Heart right ventricle (tissue), 16 donors: Measurements from ENCODE around the gene DCLK1. TPM values are rescaled to one million over a fixed set of nuclear protein-coding genes. Genes with fewer than 3 reads are reported as not detected.

Experiments
- ATAC-seq, 8 donors: fragments of 200-7000 bp; cut with Tn5 transposase; one replicate each; pipeline ENCODE4 v1.9.1; 2020; ENCODE audit warnings: mild to moderate bottlenecking in 8 of 8, moderate library complexity in 8 of 8, moderate number of reproducible peaks in 1 of 8
- DNase-seq, 2 donors: peaks; one replicate each; pipeline ENCODE4 v3.0.0-alpha.2; 2020
- H3K27ac ChIP-seq, 10 donors: fragments of 200-600 bp; sonication (generic) in 2 of 10; one replicate each; pipeline versions ENCODE4 v1.5.0 to v1.8.0; 2020 to 2022; ENCODE audit warnings: mild to moderate bottlenecking in 3 of 10
- H3K27me3 ChIP-seq, 7 donors: fragments of 200-600 bp; one replicate each; pipeline ENCODE4 v1.8.0; 2021 to 2022; ENCODE audit warnings: mild to moderate bottlenecking in 2 of 7
- H3K36me3 ChIP-seq, 9 donors: fragments of 200-600 bp; sonication (generic) in 1 of 9; one replicate each; pipeline versions ENCODE4 v1.5.0 to v1.8.0; 2020 to 2022; ENCODE audit warnings: mild to moderate bottlenecking in 2 of 9
- H3K4me1 ChIP-seq, 9 donors: fragments of 200-600 bp; sonication (generic) in 1 of 9; one replicate each; pipeline versions ENCODE4 v1.5.0 to v1.8.0; 2020 to 2022; ENCODE audit warnings: mild to moderate bottlenecking in 4 of 9
- H3K4me3 ChIP-seq, 10 donors: fragments of 200-600 bp; sonication (generic) in 2 of 10; one replicate each; pipeline versions ENCODE4 v1.5.0 to v1.8.0; 2020 to 2022; ENCODE audit warnings: mild to moderate bottlenecking in 7 of 10, moderate library complexity in 2 of 10
- H3K9me3 ChIP-seq, 11 donors: fragments of 200-600 bp in 10 of 11; sonication (generic) in 2 of 11; one replicate each; pipeline versions ENCODE4 v1.5.0 to v1.8.0; 2013 to 2022; ENCODE audit warnings: mild to moderate bottlenecking in 2 of 11, control low read depth in 1 of 11, moderate library complexity in 1 of 11
- WGBS, 2 donors: extraction: QIAGEN DNeasy Blood & Tissue Kit; methylation state at CpG; one replicate each; pipeline ENCODE4 v1.1.7; 2013; ENCODE audit warnings: inconsistent platforms in 1 of 2; 5-methylcytosine and 5-hydroxymethylcytosine counted together
- intact Hi-C, 10 donors: fragments of 100-400 bp; cut with DNase I; formaldehyde crosslinking; loops; one replicate each; pipeline versions ENCODE4 v1.11.1 to v1.14.2; 2022
- polyA plus RNA-seq, 2 donors: library from polyadenylated mRNA; stranded (reverse); fragments of 200-250 nt; gene quantifications; one replicate each; pipeline ENCODE4 v1.2.3, GENCODE V29; 2013
- total RNA-seq, 10 donors: library from RNA; stranded (reverse); fragmentation: NEBNext Ultra II Directional in 3 of 10; extraction: Animal tissue kit (Norgen Biotek cat#: 25700) in 3 of 10; gene quantifications; one replicate each; pipeline versions ENCODE4 v1.2.1 to v1.2.4, GENCODE V29; 2021 to 2023
- TF ChIP-seq, protein P1 (sequence below), 9 donors: fragments of 200-600 bp; sonication (generic) in 2 of 9; IDR thresholded peaks; one replicate each; pipeline versions ENCODE4 v1.5.0 to v1.8.0; 2021 to 2022; ENCODE audit warnings: antibody characterized with exemption in 9 of 9, mild to moderate bottlenecking in 5 of 9, moderate library complexity in 1 of 9
- donor health status: Arrhythmogenic right ventricular cardiomyopathy.
- donor health status: ischemic (EF 13 %, LVEDD 7.1; RV severe dilation, severe dysfunction).
- donor health status: healthy with polysubstance abuse.
- donor health status: DM: no; HTN: yes; CAD: no.
- donor health status: DM: no; HTN: no; CAD: no.
- donor health status: ischemic (EF 25% LVEDD 6.9; RV normal size, moderate dysfunction).
- donor health status: ischemic (EF 25% LVEDD 5.7; RV mildly dilated, moderate dysfunction).
- donor health status: healthy.
- donor health status: DM: yes; HTN: yes; CAD: no.
- donor health status: Ischemic cardiomyopathy.
- donor health status: ischemic (EF 35%, LVEDD 5.7; RV mildly dilated, moderate dysfunction).
- donor health status: nonischemic (EF 11% LVEDD 7.7; RV severe dilation, severe dysfunction).
- donor health status: DM: yes; HTN: yes; CAD: no.
- donor health status: PGD.
- donor health status: ischemic (EF 29% LVEDD 5.4; RV normal size, mild dysfunction).
- donor health status: nonischemic (EF 23%, LVEDD 6.1; RV moderate dilation, normal function).

DCLK1 gene
- total and polyA plus RNA-seq, 12 donors, result 3.4 to 16.9 (median 9.1) TPM

- intact Hi-C loops, result no loop called here
- TF ChIP-seq, protein P1, sequence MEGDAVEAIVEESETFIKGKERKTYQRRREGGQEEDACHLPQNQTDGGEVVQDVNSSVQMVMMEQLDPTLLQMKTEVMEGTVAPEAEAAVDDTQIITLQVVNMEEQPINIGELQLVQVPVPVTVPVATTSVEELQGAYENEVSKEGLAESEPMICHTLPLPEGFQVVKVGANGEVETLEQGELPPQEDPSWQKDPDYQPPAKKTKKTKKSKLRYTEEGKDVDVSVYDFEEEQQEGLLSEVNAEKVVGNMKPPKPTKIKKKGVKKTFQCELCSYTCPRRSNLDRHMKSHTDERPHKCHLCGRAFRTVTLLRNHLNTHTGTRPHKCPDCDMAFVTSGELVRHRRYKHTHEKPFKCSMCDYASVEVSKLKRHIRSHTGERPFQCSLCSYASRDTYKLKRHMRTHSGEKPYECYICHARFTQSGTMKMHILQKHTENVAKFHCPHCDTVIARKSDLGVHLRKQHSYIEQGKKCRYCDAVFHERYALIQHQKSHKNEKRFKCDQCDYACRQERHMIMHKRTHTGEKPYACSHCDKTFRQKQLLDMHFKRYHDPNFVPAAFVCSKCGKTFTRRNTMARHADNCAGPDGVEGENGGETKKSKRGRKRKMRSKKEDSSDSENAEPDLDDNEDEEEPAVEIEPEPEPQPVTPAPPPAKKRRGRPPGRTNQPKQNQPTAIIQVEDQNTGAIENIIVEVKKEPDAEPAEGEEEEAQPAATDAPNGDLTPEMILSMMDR (IDR thresholded peaks at IDR 0.05), result no peak
- 88 to 99% methylated on average over 2 of the region's 2 CpGs for WGBS, 2 donors
- Histone ChIP-seq H3K9me3 (no peaks in the 10 kb centered on the region), H3K27me3 (no peaks in the 10 kb centered on the region), H3K4me1 (no peaks in the 10 kb centered on the region), H3K36me3 (no peaks in the 10 kb centered on the region), H3K27ac (no peak overlapping the region), H3K4me3 (no peak overlapping the region)
- no peak for DNase-seq
- peak in 1 of 8 donors; percentile 25 for ATAC-seq
Observed at GRCh38 chr13:35761440-35762252, 369.5 kb downstream of the DCLK1 start.

DNA sequence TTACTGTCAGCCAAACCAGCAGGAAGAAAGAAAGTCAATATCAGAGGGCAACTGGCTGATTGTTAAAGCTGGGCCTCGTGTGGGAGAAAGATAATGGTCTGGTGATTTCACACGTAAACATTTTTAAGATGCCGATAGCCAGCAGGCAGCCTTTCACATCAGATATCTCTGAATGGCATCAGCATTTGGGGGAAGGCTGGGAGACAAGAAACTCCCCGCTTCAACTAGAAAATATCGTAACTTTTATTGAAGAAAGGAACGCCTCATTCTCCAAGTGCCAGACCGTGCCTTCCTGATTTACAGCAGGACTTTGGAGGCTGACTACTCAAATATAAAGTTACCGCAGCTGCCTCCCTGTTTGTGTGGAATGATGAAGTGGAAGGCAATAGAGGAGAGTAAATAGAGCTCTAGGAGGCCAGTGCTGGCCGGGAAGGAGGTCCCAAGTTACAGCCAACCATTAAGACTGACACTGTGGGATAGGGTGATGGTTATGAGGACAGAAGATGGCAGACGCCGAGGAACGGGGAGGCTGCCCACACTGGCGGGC is 370.4 kb downstream of the DCLK1 start:
- no peak overlapping the region for H3K27ac ChIP-seq
- no peaks in the 10 kb centered on the region for H3K36me3 ChIP-seq
- H3K9me3 ChIP-seq, result no peaks in the 10 kb centered on the region
- ATAC-seq, result no peak
- no peaks in the 10 kb centered on the region for H3K27me3 ChIP-seq
- WGBS, 2 donors, result 57 to 63% methylated on average over 13 of the region's 13 CpGs
- no peak overlapping the region for H3K4me3 ChIP-seq
- intact Hi-C loops, result no loop called here
- TF ChIP-seq, protein P1 (IDR thresholded peaks at IDR 0.05), result no peak
- H3K4me1 ChIP-seq, result no peaks in the 10 kb centered on the region
- DNase-seq, result no peak

DNA sequence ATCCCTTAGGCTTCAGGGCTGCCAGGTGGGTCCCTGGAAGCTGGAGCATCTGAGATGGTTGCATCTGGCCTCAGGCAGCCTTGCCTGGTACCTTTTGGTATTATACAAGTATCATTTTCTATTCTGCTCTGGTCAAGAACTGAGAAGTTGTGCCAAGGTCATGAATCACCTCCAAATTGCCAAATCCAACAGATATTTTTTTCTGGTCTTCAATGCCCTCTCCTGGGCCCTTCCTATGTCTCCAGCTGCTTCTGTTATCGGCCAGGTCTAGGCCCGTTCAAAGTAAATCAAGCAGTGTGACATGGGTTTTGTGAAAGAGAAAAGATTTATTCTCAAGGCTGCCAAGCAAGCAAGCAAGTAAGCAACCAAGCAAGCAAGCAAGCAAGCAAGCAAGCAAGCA is 383.6 kb downstream of the DCLK1 start:
- TF ChIP-seq, protein P1 (IDR thresholded peaks at IDR 0.05), result no peak
- Histone ChIP-seq H3K4me3 (no peak overlapping the region), H3K27me3 (no peaks in the 10 kb centered on the region), H3K36me3 (no peaks in the 10 kb centered on the region), H3K27ac (no peak overlapping the region), H3K4me1 (peaks cover 0 to 16% (median 4%) of the 10 kb centered on the region in 9 donors), H3K9me3 (peaks cover 0 to 10% (median 0%) of the 10 kb centered on the region in 11 donors)
- DNase-seq (no peak), ATAC-seq (peak in 1 of 8 donors; percentile 52)
- intact Hi-C loops, result no loop called here
- WGBS, 2 donors, result 69 to 89% methylated on average over 2 of the region's 2 CpGs

GRCh38 chr13:35744566-35745178 is 386.5 kb downstream of the DCLK1 start:
- H3K4me1 ChIP-seq, result peaks cover 0 to 16% (median 4%) of the 10 kb centered on the region in 9 donors
- DNase-seq, result no peak
- TF ChIP-seq, protein P1 (IDR thresholded peaks at IDR 0.05), result no peak
- intact Hi-C loops, result no loop called here
- WGBS, 2 donors, result 46 to 51% methylated on average over 9 of the region's 9 CpGs
- H3K27me3 ChIP-seq, result no peaks in the 10 kb centered on the region
- H3K9me3 ChIP-seq, result peaks cover 0 to 6% (median 0%) of the 10 kb centered on the region in 11 donors
- ATAC-seq, result peak in 5 of 8 donors; percentile 38 to 77 (median 65)
- H3K4me3 ChIP-seq, result no peak overlapping the region
- H3K27ac ChIP-seq, result no peak overlapping the region
- H3K36me3 ChIP-seq, result no peaks in the 10 kb centered on the region
